GM12873 (cell line): ENCODE results near the gene DFFA.
A peak's percentile ranks its signal among the peaks of the same experiment; 100 is the strongest.

Experiments used
- TF ChIP-seq, protein P1 (sequence below): IDR thresholded peaks from 2 replicates; pipeline ENCODE4 v1.5.1; 2012; ENCODE audit warnings: low read depth, mild to moderate bottlenecking, moderate library complexity, low read length, control low read depth; ENCODE audit not compliant: insufficient read depth; ENCODE audit errors: missing control alignments

Gene DFFA

DNA sequence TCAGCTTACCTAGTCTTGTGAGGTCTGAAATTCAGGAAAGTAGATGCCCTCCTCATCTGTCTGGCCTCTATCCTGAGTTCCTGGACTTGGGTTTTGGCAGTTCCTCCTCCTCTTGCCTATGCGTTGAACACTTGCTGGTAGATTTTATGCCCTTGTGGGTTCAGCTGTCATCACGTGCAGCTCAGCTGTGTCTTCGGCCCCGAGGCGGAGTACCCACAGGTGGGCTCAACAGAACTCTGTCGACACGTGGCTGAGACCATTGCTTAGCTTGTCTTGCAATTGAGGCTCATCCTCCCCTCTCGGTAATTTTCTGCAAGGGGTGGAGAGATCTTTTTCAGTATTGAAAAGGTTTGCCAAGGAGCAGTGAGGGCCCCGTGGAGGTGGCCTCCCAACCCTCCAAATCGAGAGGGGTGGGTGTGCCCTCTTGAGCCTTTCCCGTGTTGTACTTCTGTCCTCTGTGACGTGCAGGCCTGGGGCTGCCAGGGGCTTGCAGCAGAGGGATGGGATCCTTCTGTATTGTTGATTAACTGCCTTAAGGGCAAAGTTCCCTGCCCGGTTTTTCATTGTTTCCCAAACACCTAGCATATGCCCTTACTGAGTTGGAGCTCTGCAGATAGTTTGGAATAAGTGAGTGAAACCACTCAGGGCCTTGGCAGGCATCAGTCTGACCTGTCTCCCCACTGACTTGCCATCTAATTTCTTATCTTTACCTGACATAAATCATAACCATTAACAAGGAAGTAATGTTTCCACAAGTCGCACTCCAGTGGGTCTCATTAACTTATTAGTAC lies 39.2 kb downstream of the DFFA start:
- TF ChIP-seq, protein P1, sequence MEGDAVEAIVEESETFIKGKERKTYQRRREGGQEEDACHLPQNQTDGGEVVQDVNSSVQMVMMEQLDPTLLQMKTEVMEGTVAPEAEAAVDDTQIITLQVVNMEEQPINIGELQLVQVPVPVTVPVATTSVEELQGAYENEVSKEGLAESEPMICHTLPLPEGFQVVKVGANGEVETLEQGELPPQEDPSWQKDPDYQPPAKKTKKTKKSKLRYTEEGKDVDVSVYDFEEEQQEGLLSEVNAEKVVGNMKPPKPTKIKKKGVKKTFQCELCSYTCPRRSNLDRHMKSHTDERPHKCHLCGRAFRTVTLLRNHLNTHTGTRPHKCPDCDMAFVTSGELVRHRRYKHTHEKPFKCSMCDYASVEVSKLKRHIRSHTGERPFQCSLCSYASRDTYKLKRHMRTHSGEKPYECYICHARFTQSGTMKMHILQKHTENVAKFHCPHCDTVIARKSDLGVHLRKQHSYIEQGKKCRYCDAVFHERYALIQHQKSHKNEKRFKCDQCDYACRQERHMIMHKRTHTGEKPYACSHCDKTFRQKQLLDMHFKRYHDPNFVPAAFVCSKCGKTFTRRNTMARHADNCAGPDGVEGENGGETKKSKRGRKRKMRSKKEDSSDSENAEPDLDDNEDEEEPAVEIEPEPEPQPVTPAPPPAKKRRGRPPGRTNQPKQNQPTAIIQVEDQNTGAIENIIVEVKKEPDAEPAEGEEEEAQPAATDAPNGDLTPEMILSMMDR, result no peak

DNA sequence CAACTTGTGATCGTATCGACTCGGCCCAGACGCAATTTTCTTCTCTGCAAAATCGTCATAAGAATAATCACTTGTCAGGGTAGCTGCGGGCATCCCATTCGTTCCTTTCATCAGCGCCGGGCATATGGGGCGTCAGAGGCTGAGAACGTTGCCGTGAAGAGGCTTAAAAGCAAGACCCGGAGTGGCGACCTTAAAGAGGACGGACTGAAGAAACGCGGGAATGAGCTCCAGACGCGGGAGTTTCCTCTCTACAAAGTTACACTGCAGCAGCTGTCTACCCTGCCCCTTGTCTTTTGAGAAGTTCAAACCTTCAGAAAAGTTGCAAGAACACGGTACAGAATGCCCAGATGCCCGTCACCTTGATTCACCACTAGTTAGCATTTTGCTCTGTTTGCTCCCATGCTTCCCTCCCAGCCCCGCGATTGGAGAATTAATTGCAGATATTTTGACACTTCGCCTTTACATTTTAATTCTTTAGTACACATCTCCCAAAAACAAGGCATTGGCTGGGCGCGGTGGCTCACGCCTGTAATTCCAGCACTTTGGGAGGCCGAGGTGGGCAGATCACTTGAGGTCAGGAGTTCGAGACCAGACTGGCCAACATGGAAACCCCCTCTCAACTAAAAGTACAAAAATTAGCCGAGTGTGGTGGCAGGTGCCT lies 41.1 kb downstream of the DFFA start:
- TF ChIP-seq, protein P1, result no peak

DNA sequence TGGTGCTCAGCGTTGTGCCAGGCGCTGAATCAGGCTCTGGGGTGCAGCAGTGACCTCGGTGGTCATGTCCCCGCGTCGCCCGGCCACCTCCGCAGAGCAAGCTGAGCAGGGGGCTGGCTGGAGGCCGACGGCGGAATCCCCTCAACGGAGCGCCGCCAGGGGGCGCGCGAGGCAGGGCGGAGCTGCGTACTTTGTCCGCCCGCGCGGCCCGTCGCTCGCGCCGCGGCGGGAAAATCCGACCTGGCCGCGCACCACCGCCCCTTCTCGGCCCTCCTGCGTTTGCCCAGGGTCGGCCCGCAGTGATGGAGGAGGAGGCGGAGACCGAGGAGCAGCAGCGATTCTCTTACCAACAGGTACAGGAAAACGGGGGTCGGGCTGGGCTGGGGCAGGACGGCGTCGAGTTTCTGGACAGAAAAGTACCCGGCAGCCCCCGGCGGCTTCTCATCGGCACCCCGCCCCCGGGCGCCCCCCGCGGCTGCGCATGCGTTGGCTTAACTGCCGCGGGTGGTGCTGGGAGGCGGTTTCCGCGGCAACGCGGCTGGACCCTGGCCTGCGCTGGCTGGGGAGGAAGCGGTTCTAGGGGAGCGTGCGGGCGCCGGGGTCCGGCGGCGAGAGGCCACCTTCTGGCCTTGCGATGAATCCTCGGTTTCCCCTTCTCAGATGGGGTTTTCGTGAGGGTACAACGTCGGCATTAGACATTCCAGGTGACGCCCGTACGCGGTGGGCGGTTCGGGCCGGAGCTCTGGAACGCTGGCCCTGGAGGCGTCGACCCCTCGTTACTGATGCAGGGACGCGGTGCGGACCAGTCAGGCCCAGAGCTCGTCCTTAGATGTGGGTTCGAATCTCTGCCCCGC lies 41.9 kb downstream of the DFFA start, which contains the start of gene CENPS:
CENPS (plus strand) TSS at position 218 of the 854 bp plus-strand sequence; CDS start at position 303, 85 bp downstream.
- TF ChIP-seq, protein P1, result peak; percentile 92

DNA sequence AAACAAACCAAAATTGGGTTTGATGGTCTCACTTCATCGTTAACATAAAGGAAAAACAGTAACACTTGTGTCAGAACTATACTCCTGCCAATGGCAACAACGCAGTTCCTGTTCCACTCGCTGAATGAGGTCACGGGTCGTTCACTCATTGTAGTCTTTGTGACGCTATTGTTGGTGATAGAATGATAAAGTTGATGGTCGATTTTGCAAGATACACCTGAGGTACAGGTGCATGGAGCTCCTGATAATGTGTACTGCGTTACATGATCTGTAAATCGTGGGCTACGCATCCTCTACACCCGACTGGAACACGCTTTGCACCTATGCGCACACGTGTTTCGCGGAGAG lies 42.5 kb downstream of the DFFA start:
- TF ChIP-seq, protein P1, result no peak

DNA sequence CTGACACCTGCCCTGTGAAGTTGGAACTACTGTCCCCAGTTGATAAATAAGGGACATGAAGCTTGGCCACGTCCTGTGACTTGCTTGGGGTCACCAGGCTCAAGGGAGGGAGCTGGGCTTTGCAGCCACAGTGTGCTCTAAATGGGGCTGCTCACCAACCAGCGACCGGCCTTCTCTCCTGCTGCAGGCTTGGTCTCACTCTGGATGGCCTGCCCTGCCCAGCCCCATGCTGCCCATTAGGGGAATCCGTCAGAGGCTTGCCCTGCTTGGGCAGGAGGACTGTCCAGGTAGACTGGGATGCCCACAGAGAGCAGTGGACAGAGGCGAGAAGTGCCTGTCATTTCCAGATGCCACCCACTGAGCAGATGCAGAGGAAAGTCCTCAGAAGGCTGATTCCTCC lies 43.3 kb downstream of the DFFA start:
- TF ChIP-seq, protein P1, result no peak

DNA sequence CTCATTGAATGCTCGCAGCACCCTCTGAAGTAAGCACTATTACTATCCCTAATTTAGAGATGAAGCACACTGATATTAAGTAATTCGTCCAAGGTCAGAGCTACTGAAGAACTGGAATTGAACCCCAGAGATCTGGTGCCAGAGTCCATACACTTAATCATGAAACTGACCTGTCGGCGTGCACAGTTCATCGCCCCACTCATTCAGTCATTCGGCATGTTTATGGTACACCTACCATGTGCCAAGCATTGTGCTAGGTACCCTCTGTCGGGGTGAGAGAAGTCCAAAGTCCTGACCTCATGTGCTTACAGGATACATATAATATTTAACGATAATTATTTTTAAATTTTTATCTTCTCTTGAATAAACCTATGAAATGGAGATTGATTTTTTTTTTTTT lies 47.7 kb downstream of the DFFA start:
- TF ChIP-seq, protein P1, result no peak

DNA sequence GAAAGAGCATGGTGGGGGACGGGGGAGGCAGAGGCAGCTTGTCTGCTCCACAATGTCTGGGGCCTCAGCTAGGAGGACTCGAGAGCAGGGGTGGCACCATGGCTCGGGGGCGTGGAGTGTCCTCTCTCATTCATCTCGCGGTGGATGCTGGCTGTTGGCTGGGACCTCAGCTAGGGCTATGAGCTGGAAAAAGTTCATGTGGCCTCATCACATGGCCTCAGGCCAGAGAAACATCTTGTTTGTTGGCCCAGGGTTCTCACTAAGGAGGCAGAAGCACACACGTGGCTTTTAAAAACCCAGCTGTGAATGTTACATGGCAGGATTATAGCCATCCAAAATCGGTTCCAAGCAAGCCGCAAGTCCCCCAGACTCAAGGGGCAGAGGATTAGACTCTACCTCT lies 48.3 kb downstream of the DFFA start:
- TF ChIP-seq, protein P1, result no peak
